HG02870 (cell line): ENCODE data around the gene DOK7.

ENCODE experiments used
- ATAC-seq: cut with Tn5 transposase; IDR thresholded peaks from one replicate; pipeline ENCODE4 v1.9.1; 2021; ENCODE audit warnings: mild to moderate bottlenecking, moderate library complexity; ENCODE audit not compliant: unreplicated experiment

DOK7 gene

GRCh38 chr4:3518511-3518880 is 55.4 kb downstream of the DOK7 start:
- no peak for ATAC-seq

GRCh38 chr4:3518941-3519340 is 55.8 kb downstream of the DOK7 start:
- no peak for ATAC-seq

GRCh38 chr4:3519468-3520264 is 56.6 kb downstream of the DOK7 start:
- no peak for ATAC-seq

- no peak for ATAC-seq
Measured at GRCh38 chr4:3520276-3520675, 57.2 kb downstream of the DOK7 start.

- ATAC-seq, result no peak
Measured at GRCh38 chr4:3520796-3521600, 57.9 kb downstream of the DOK7 start.

- ATAC-seq, result no peak
Measured at GRCh38 chr4:3521621-3522325, 58.7 kb downstream of the DOK7 start.

- ATAC-seq, result no peak
Measured at GRCh38 chr4:3522326-3522640, 59.2 kb downstream of the DOK7 start.

GRCh38 chr4:3522651-3523050 is 59.5 kb downstream of the DOK7 start:
- ATAC-seq, result no peak

- ATAC-seq, result no peak
Measured at GRCh38 chr4:3523146-3523627, 60.1 kb downstream of the DOK7 start.

- ATAC-seq, result no peak
Measured at GRCh38 chr4:3523628-3524221, 60.6 kb downstream of the DOK7 start.

GRCh38 chr4:3524349-3524748 is 61.2 kb downstream of the DOK7 start:
- no peak for ATAC-seq

- no peak for ATAC-seq
Measured at GRCh38 chr4:3524920-3525319, 61.8 kb downstream of the DOK7 start.

- no peak for ATAC-seq
Measured at GRCh38 chr4:3525532-3526430, 62.7 kb downstream of the DOK7 start.

GRCh38 chr4:3526456-3526855 is 63.4 kb downstream of the DOK7 start:
- no peak for ATAC-seq

- ATAC-seq, result no peak
Measured at GRCh38 chr4:3527101-3527913, 64.2 kb downstream of the DOK7 start.

GRCh38 chr4:3527914-3528876 is 65.1 kb downstream of the DOK7 start:
- no peak for ATAC-seq

GRCh38 chr4:3529363-3529762 is 66.3 kb downstream of the DOK7 start:
- ATAC-seq, result no peak

- ATAC-seq, result no peak
Measured at GRCh38 chr4:3530051-3530450, 66.9 kb downstream of the DOK7 start.
